GM12801 (cell line): ENCODE results near the gene SH2D1B.

ENCODE experiments used
- CTCF ChIP-seq: IDR thresholded peaks from one replicate; pipeline ENCODE4 v1.5.1; 2011; ENCODE audit warnings: control low read depth; ENCODE audit not compliant: insufficient read length; ENCODE audit errors: extremely low read depth

The SH2D1B gene

GRCh38 chr1:162383091-162383490 is 28.8 kb downstream of the SH2D1B start:
- TF ChIP-seq CTCF, result no peak

- no peak for TF ChIP-seq CTCF
Observed at GRCh38 chr1:162381941-162382750, 29.8 kb downstream of the SH2D1B start.

GRCh38 chr1:162381383-162381782 is 30.6 kb downstream of the SH2D1B start, which contains the start of gene C1orf226:
TSS of gene C1orf226 (plus strand) at chr1:162381728. CDS start at chr1:162381902, 174 bp downstream.
- no peak for TF ChIP-seq CTCF

DNA sequence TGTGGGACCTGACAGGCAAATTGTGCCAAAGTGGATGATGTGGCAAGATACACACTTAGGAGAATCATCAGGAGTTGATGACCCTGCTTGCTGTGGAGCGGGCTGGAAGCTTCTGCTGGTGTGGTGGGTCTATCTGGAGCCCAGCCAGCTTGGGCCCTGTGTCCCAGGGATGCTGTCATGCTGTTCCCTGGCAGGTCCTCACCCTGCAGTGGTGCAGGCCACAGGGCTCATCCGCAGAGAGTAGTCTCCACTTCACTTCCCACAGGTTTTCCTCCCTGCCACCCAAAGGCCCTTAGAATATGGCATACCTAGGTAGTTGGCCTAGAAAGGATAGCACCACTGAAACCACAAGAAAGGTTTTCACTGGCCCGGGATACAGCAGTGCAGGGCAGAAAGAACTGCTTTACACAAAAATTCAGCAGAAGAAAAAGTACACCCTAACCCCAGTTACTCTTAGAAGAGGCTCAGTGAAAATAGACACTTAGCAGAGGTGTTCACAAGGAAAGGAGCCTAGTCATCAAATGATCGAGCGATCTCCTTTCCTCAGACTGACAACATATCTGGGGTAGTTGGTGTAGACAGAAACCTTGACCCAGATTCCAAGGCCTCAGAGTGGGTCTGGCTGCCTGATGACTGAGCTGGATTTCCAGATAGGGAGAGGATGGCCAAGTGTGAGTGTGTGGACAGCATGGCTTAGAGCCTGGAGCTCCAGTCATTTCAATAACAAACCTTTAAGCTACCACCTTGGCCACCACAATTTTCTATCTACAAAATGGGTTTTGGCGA is 31.7 kb downstream of the SH2D1B start:
- no peak for TF ChIP-seq CTCF

GRCh38 chr1:162376691-162377090 is 35.2 kb downstream of the SH2D1B start, which contains the start of gene SPATA46:
TSS of gene SPATA46 (minus strand) at chr1:162376854. CDS start at chr1:162376790, 64 bp downstream.
- no peak for TF ChIP-seq CTCF

DNA sequence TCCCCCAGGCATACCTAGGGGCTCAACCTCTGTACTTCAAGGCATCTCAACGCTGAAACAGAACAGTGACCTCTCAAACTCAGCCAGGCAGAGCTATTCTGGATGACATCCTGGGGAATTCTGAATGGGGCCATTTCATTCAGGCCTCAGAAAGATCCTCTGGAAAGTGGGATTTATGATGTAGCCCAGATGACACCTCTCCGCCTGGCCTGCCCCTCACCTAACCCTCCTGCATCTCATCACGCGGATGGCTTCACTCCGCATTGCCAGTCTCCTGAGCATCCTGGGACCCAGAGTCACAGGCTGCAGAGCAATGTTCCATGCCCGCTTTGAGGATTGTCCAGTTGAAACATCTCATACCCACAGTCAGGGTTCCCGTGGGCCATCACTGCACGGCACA is 36.5 kb downstream of the SH2D1B start:
- TF ChIP-seq CTCF, result no peak

DNA sequence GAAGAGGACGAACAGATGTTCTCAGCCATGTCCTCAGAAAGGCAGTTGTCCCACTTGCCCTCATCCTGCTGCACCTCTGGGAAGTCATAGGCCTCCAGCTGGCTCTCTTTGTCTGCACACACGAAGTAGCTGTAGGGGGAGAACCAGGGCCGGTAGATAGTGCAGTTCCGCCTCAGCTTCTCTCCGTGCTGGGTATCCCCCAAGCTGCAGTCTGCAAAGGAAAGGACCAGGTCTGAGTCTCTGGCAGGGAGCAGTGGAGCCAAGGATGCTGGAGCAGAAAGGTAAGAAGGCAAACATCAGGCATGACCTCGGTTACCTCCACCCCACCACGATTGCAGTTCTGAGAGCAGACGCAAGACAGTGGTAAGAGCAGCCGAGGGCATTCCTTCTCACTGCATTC is 37.5 kb downstream of the SH2D1B start:
- no peak for TF ChIP-seq CTCF
